ENCODE data around the gene MOV10.
"Not testable (repeated sequence)": the region's sequence is repeated elsewhere in the genome, so short reads cannot be mapped to it uniquely, and the experiment has no call there.

DNA sequence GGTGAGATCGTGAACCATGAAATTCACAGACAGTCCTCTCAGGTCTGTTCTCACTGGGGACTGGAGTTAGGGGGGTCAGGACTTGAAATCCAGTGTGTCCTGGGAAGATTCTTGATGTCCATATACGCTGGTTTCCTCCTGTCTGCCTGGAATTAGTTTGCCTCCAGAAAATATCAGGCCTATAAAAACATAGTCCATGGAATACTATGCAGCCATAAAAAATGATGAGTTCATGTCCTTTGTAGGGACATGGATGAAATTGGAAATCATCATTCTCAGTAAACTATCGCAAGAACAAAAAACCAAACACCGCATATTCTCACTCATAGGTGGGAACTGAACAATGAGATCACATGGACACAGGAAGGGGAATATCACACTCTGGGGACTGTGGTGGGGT, 49.8 kb downstream of the MOV10 start:
- TF ChIP-seq, protein P1, sequence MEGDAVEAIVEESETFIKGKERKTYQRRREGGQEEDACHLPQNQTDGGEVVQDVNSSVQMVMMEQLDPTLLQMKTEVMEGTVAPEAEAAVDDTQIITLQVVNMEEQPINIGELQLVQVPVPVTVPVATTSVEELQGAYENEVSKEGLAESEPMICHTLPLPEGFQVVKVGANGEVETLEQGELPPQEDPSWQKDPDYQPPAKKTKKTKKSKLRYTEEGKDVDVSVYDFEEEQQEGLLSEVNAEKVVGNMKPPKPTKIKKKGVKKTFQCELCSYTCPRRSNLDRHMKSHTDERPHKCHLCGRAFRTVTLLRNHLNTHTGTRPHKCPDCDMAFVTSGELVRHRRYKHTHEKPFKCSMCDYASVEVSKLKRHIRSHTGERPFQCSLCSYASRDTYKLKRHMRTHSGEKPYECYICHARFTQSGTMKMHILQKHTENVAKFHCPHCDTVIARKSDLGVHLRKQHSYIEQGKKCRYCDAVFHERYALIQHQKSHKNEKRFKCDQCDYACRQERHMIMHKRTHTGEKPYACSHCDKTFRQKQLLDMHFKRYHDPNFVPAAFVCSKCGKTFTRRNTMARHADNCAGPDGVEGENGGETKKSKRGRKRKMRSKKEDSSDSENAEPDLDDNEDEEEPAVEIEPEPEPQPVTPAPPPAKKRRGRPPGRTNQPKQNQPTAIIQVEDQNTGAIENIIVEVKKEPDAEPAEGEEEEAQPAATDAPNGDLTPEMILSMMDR (IDR thresholded peaks at IDR 0.05; ENCODE audit: borderline replicate concordance, extremely low read depth, low read length, poor library complexity, severe bottlenecking): not testable (repeated sequence)
- TF ChIP-seq EZH2 (IDR thresholded peaks at IDR 0.05; ENCODE audit: borderline replicate concordance, low read depth, low read length, severe bottlenecking): not testable (repeated sequence)

Measured in DND-41 (cell line).